Measurements from ENCODE around the gene NRTN.

The NRTN gene

GRCh38 chr19:5775668-5776309, 29.1 kb upstream of the NRTN start:
- no peak for TF ChIP-seq CTCF (IDR thresholded peaks at IDR 0.05)

GRCh38 chr19:5778402-5778801, 26.5 kb upstream of the NRTN start:
- no peak for TF ChIP-seq CTCF (IDR thresholded peaks at IDR 0.05)

- TF ChIP-seq CTCF (IDR thresholded peaks at IDR 0.05): no peak
Observed at GRCh38 chr19:5782322-5782721, 22.5 kb upstream of the NRTN start.

- TF ChIP-seq CTCF (IDR thresholded peaks at IDR 0.05): no peak
Observed at GRCh38 chr19:5782945-5783919, 21.6 kb upstream of the NRTN start.

- TF ChIP-seq CTCF (IDR thresholded peaks at IDR 0.05): no peak
Observed at GRCh38 chr19:5784581-5785147, 20.2 kb upstream of the NRTN start, which contains the start of gene PRR22. PRR22 (minus strand) TSS chr19:5784746; CDS start chr19:5784660, 86 bp downstream.

GRCh38 chr19:5785423-5785822, 19.4 kb upstream of the NRTN start:
- no peak for TF ChIP-seq CTCF (IDR thresholded peaks at IDR 0.05)

- no peak for TF ChIP-seq CTCF (IDR thresholded peaks at IDR 0.05)
Observed at GRCh38 chr19:5786593-5787408, 18.1 kb upstream of the NRTN start.

All from LNCAP (cell line).